Caco-2 (cell line): Measurements from ENCODE around the gene ZNF285. TPM values are rescaled to one million over a fixed set of nuclear protein-coding genes. Genes with fewer than 3 reads are reported as not detected.
"Not testable (repeated sequence)": the region's sequence is repeated elsewhere in the genome, so short reads cannot be mapped to it uniquely, and the experiment has no call there.

Source experiments
- BruUV-seq: library from RNA; stranded (reverse); fragments of 400-500 nt; replicated peaks from 2 replicates; lab custom pipeline; 2021; lab: Mats Ljungman, UMichigan
- CTCF ChIA-PET: fragments of 300-600 bp; sonication (Branson Sonifier 250); formaldehyde crosslinking; loops from one replicate; lab custom pipeline; 2022; ENCODE audit warnings: antibody characterized with exemption; lab: Charles Lee
- POLR2A ChIA-PET: fragments of 300-600 bp; sonication (Branson Sonifier 250); formaldehyde crosslinking; loops from one replicate; lab custom pipeline; 2022; ENCODE audit warnings: antibody characterized with exemption; lab: Charles Lee
- DNase-seq, 2 experiments: peaks; one replicate each; pipeline versions ENCODE4 v3.0.0 to v3.0.0-alpha.2; 2020 to 2022
- H3K27me3 ChIP-seq: replicated peaks from 2 replicates; pipeline ENCODE4 v1.6.0; 2011; ENCODE audit warnings: low read length; ENCODE audit not compliant: control insufficient read depth, insufficient read depth
- H3K36me3 ChIP-seq: 2 replicates; pipeline ENCODE4 v1.5.1; 2011; ENCODE audit warnings: low read length; ENCODE audit not compliant: control insufficient read depth, insufficient read depth
- H3K4me1 ChIP-seq: fragments of 250-450 bp; sonication (Bioruptor Pico); 2 replicates; pipeline ENCODE4 v1.5.1; 2020; ENCODE audit warnings: mild to moderate bottlenecking
- H3K4me3 ChIP-seq: 2 replicates; pipeline ENCODE4 v1.5.1; 2011; ENCODE audit warnings: low read depth, mild to moderate bottlenecking, control low read depth, low read length
- H3K9me3 ChIP-seq: fragments of 250-450 bp; sonication (Bioruptor Pico); 2 replicates; pipeline ENCODE4 v1.5.1; 2020; ENCODE audit warnings: mild to moderate bottlenecking, moderate library complexity
- H3K27ac Mint-ChIP-seq: one replicate; pipeline ENCODE4 v1.8.0; 2022; ENCODE audit warnings: mixed read lengths; ENCODE audit not compliant: unreplicated experiment
- H3K27me3 Mint-ChIP-seq: one replicate; pipeline ENCODE4 v1.8.0; 2022; ENCODE audit warnings: mixed read lengths; ENCODE audit not compliant: insufficient read depth, unreplicated experiment
- H3K36me3 Mint-ChIP-seq: one replicate; pipeline ENCODE4 v1.8.0; 2022; ENCODE audit warnings: mild to moderate bottlenecking, mixed read lengths; ENCODE audit not compliant: insufficient read depth, unreplicated experiment
- H3K4me1 Mint-ChIP-seq: one replicate; pipeline ENCODE4 v1.8.0; 2022; ENCODE audit warnings: low read depth, mixed read lengths; ENCODE audit not compliant: unreplicated experiment
- H3K4me3 Mint-ChIP-seq: one replicate; pipeline ENCODE4 v1.8.0; 2022; ENCODE audit warnings: mild to moderate bottlenecking, moderate library complexity, mixed read lengths; ENCODE audit not compliant: unreplicated experiment
- H3K9me3 Mint-ChIP-seq: one replicate; pipeline ENCODE4 v1.8.0; 2022; ENCODE audit warnings: mixed read lengths; ENCODE audit not compliant: unreplicated experiment
- CTCF ChIP-seq, 2 experiments: fragments of 200-600 bp in 1 of 2; IDR thresholded peaks; 1 replicate in 1 of 2; 2 replicates in 1 of 2; pipeline versions ENCODE4 v1.5.1 to v1.8.0; 2011 to 2022; ENCODE audit warnings: antibody characterized with exemption in 1 of 2, control low read depth in 1 of 2, inconsistent platforms in 1 of 2, low read depth in 1 of 2, low read length in 1 of 2, mild to moderate bottlenecking in 1 of 2, moderate library complexity in 1 of 2; ENCODE audit not compliant: insufficient read depth in 1 of 2, severe bottlenecking in 1 of 2, unreplicated experiment in 1 of 2
- intact Hi-C: fragments of 100-400 bp; cut with micrococcal nuclease; formaldehyde crosslinking; loops from one replicate; pipeline ENCODE4 v1.10.0; 2022; ENCODE audit not compliant: unreplicated experiment
- total RNA-seq: library from RNA; stranded (reverse); gene quantifications from 2 replicates; pipeline ENCODE4 v1.2.3, GENCODE V29; 2022

ZNF285 gene
- total RNA-seq, 1 experiment from 2014 or later = 1.5 TPM

GRCh38 chr19:44438441-44438840 lies 37.0 kb upstream of the ZNF285 start:
- peaks cover 56% of the 10 kb centered on the region for H3K9me3 Mint-ChIP-seq
- no peak overlapping the region for H3K27ac Mint-ChIP-seq
- no peak overlapping the region for H3K4me3 Mint-ChIP-seq
- H3K4me1 Mint-ChIP-seq = peaks cover 12% of the 10 kb centered on the region
- BruUV-seq = no TSS peak
- no peak for DNase-seq
- no peaks in the 10 kb centered on the region for H3K27me3 Mint-ChIP-seq
- no peak overlapping the region for H3K4me3 ChIP-seq
- H3K36me3 ChIP-seq = no peaks in the 10 kb centered on the region
- ChIA-PET POLR2A (no interaction called here), CTCF (no interaction called here)
- peaks cover 46% of the 10 kb centered on the region for H3K9me3 ChIP-seq
- peaks cover 15% of the 10 kb centered on the region for H3K4me1 ChIP-seq
- intact Hi-C loops = no loop called here
- no peak for TF ChIP-seq CTCF (IDR thresholded peaks at IDR 0.05; ENCODE audit: insufficient read depth in 1 of 2, low read depth in 1 of 2, low read length in 1 of 2, severe bottlenecking in 1 of 2, unreplicated experiment in 1 of 2)
- H3K36me3 Mint-ChIP-seq = peaks cover 11% of the 10 kb centered on the region
- no peaks in the 10 kb centered on the region for H3K27me3 ChIP-seq

- DNase-seq = peak in 1 of 2 experiments; percentile 57
- Mint-ChIP-seq H3K27ac (peak overlapping the region; percentile 79), H3K4me3 (peak overlapping the region; percentile 48), H3K9me3 (peaks cover 55% of the 10 kb centered on the region), H3K27me3 (no peaks in the 10 kb centered on the region), H3K4me1 (peaks cover 12% of the 10 kb centered on the region), H3K36me3 (peaks cover 11% of the 10 kb centered on the region)
- Histone ChIP-seq H3K27me3 (no peaks in the 10 kb centered on the region), H3K9me3 (peaks cover 49% of the 10 kb centered on the region), H3K36me3 (no peaks in the 10 kb centered on the region), H3K4me1 (peaks cover 15% of the 10 kb centered on the region), H3K4me3 (no peak overlapping the region)
- intact Hi-C loops = loop anchor here (1.0 kb wide), 1 partner anchor 64 kb away; no protein-coding TSS in a partner anchor
- BruUV-seq = no TSS peak
- CTCF ChIA-PET = no interaction called here
- no peak for TF ChIP-seq CTCF (IDR thresholded peaks at IDR 0.05; ENCODE audit: insufficient read depth in 1 of 2, low read depth in 1 of 2, low read length in 1 of 2, severe bottlenecking in 1 of 2, unreplicated experiment in 1 of 2)
- POLR2A ChIA-PET = no interaction called here
These were observed 34.0 kb upstream of the ZNF285 start for GRCh38 chr19:44435441-44435840.

DNA sequence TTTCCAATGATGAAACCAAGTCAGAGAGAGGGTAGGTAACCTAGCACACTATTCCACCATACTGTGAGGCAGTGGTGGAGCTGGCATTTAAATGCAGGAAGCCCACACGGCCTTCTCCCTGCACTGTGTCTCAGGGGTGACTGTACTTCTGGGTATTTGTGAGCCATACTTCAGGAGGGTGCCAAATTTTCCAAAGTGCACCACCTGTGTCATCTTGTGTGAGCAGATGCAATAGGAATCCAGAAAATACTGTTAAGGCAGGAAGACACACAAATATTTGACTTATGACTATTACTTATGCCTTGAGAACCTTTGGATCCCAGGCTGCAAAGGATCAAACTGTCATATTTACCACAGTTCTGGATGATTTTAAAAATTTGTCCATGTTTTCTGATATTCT lies 29.5 kb upstream of the ZNF285 start:
- Mint-ChIP-seq H3K27me3 (peaks cover 3% of the 10 kb centered on the region), H3K27ac (no peak overlapping the region), H3K9me3 (peaks cover 68% of the 10 kb centered on the region), H3K4me3 (no peak overlapping the region), H3K4me1 (peaks cover 12% of the 10 kb centered on the region), H3K36me3 (peaks cover 10% of the 10 kb centered on the region)
- no peak for TF ChIP-seq CTCF (IDR thresholded peaks at IDR 0.05; ENCODE audit: insufficient read depth in 1 of 2, low read depth in 1 of 2, low read length in 1 of 2, severe bottlenecking in 1 of 2, unreplicated experiment in 1 of 2)
- POLR2A ChIA-PET = interaction anchor here (0.5 kb wide), 1 partner anchor 340 kb away, joined by 3 read pairs; no protein-coding TSS in a partner anchor
- Histone ChIP-seq H3K36me3 (no peaks in the 10 kb centered on the region), H3K4me3 (no peak overlapping the region), H3K9me3 (peaks cover 39% of the 10 kb centered on the region), H3K4me1 (peaks cover 13% of the 10 kb centered on the region), H3K27me3 (no peaks in the 10 kb centered on the region)
- no TSS peak for BruUV-seq
- intact Hi-C loops = no loop called here
- CTCF ChIA-PET = no interaction called here
- no peak for DNase-seq

GRCh38 chr19:44415553-44415952 lies 14.1 kb upstream of the ZNF285 start:
- DNase-seq, H3K27ac Mint-ChIP-seq, BruUV-seq, H3K9me3 ChIP-seq, H3K4me3 Mint-ChIP-seq, H3K27me3 Mint-ChIP-seq, intact Hi-C loops, H3K4me3 ChIP-seq, CTCF ChIA-PET, H3K36me3 Mint-ChIP-seq, H3K27me3 ChIP-seq, H3K36me3 ChIP-seq, POLR2A ChIA-PET, H3K4me1 Mint-ChIP-seq, H3K4me1 ChIP-seq: not testable (repeated sequence)
- H3K9me3 Mint-ChIP-seq = peaks cover 15% of the 10 kb centered on the region

GRCh38 chr19:44389268-44389667 lies 12.1 kb downstream of the ZNF285 start:
- POLR2A ChIA-PET, H3K4me1 ChIP-seq, CTCF ChIA-PET, DNase-seq, H3K9me3 ChIP-seq, BruUV-seq, H3K27ac Mint-ChIP-seq, H3K27me3 ChIP-seq, H3K4me3 Mint-ChIP-seq, H3K36me3 Mint-ChIP-seq, H3K36me3 ChIP-seq, intact Hi-C loops, H3K4me3 ChIP-seq, H3K4me1 Mint-ChIP-seq, H3K27me3 Mint-ChIP-seq: not testable (repeated sequence)
- H3K9me3 Mint-ChIP-seq = peaks cover 25% of the 10 kb centered on the region
